ENCODE results near the gene MUL1.
A peak's percentile ranks its signal among the peaks of the same experiment; 100 is the strongest.

The MUL1 gene

GRCh38 chr1:20484519-20485462, 23.2 kb downstream of the MUL1 start:
- Histone ChIP-seq H3K36me3 (ENCODE audit: insufficient read depth, low read length) (no peaks in the 10 kb centered on the region), H3K4me3 (ENCODE audit: low read depth, low read length) (peak overlapping the region; percentile 88), H3K4me1 (ENCODE audit: control insufficient read depth, insufficient read depth, low read length, unreplicated experiment) (peaks cover 22% of the 10 kb centered on the region), H3K27ac (ENCODE audit: low read depth, low read length) (no peak overlapping the region), H2AFZ (ENCODE audit: low read length, unreplicated experiment) (no peak overlapping the region), H3K79me2 (ENCODE audit: control insufficient read depth, insufficient read depth, low read length, unreplicated experiment) (peaks cover 41% of the 10 kb centered on the region), H3K27me3 (ENCODE audit: insufficient read depth, low read length) (no peaks in the 10 kb centered on the region)

GRCh38 chr1:20483833-20484518, 24.0 kb downstream of the MUL1 start:
- Histone ChIP-seq H3K4me1 (ENCODE audit: control insufficient read depth, insufficient read depth, low read length, unreplicated experiment) (peaks cover 23% of the 10 kb centered on the region), H2AFZ (ENCODE audit: low read length, unreplicated experiment) (no peak overlapping the region), H3K27ac (ENCODE audit: low read depth, low read length) (no peak overlapping the region), H3K27me3 (ENCODE audit: insufficient read depth, low read length) (no peaks in the 10 kb centered on the region), H3K4me3 (ENCODE audit: low read depth, low read length) (peak overlapping the region; percentile 88), H3K79me2 (ENCODE audit: control insufficient read depth, insufficient read depth, low read length, unreplicated experiment) (peaks cover 41% of the 10 kb centered on the region), H3K36me3 (ENCODE audit: insufficient read depth, low read length) (no peaks in the 10 kb centered on the region)

GRCh38 chr1:20483098-20483832, 24.7 kb downstream of the MUL1 start:
- H3K36me3 ChIP-seq (ENCODE audit: insufficient read depth, low read length): no peaks in the 10 kb centered on the region
- peaks cover 41% of the 10 kb centered on the region for H3K79me2 ChIP-seq (ENCODE audit: control insufficient read depth, insufficient read depth, low read length, unreplicated experiment)
- peak overlapping the region; percentile 88 for H3K4me3 ChIP-seq (ENCODE audit: low read depth, low read length)
- no peaks in the 10 kb centered on the region for H3K27me3 ChIP-seq (ENCODE audit: insufficient read depth, low read length)
- H3K4me1 ChIP-seq (ENCODE audit: control insufficient read depth, insufficient read depth, low read length, unreplicated experiment): peaks cover 30% of the 10 kb centered on the region
- H2AFZ ChIP-seq (ENCODE audit: low read length, unreplicated experiment): no peak overlapping the region
- no peak overlapping the region for H3K27ac ChIP-seq (ENCODE audit: low read depth, low read length)

- peaks cover 30% of the 10 kb centered on the region for H3K4me1 ChIP-seq (ENCODE audit: control insufficient read depth, insufficient read depth, low read length, unreplicated experiment)
- no peak overlapping the region for H3K4me3 ChIP-seq (ENCODE audit: low read depth, low read length)
- H3K79me2 ChIP-seq (ENCODE audit: control insufficient read depth, insufficient read depth, low read length, unreplicated experiment): peaks cover 41% of the 10 kb centered on the region
- no peaks in the 10 kb centered on the region for H3K36me3 ChIP-seq (ENCODE audit: insufficient read depth, low read length)
- H3K27me3 ChIP-seq (ENCODE audit: insufficient read depth, low read length): no peaks in the 10 kb centered on the region
- no peak overlapping the region for H2AFZ ChIP-seq (ENCODE audit: low read length, unreplicated experiment)
- no peak overlapping the region for H3K27ac ChIP-seq (ENCODE audit: low read depth, low read length)
Measured at GRCh38 chr1:20481643-20482498, 26.1 kb downstream of the MUL1 start.

GRCh38 chr1:20480951-20481617, 26.9 kb downstream of the MUL1 start:
- no peaks in the 10 kb centered on the region for H3K27me3 ChIP-seq (ENCODE audit: insufficient read depth, low read length)
- no peaks in the 10 kb centered on the region for H3K36me3 ChIP-seq (ENCODE audit: insufficient read depth, low read length)
- H3K4me3 ChIP-seq (ENCODE audit: low read depth, low read length): no peak overlapping the region
- peaks cover 41% of the 10 kb centered on the region for H3K79me2 ChIP-seq (ENCODE audit: control insufficient read depth, insufficient read depth, low read length, unreplicated experiment)
- H2AFZ ChIP-seq (ENCODE audit: low read length, unreplicated experiment): no peak overlapping the region
- peaks cover 37% of the 10 kb centered on the region for H3K4me1 ChIP-seq (ENCODE audit: control insufficient read depth, insufficient read depth, low read length, unreplicated experiment)
- H3K27ac ChIP-seq (ENCODE audit: low read depth, low read length): no peak overlapping the region

GRCh38 chr1:20480243-20480944, 27.6 kb downstream of the MUL1 start:
- Histone ChIP-seq H3K4me3 (ENCODE audit: low read depth, low read length) (no peak overlapping the region), H3K4me1 (ENCODE audit: control insufficient read depth, insufficient read depth, low read length, unreplicated experiment) (peaks cover 39% of the 10 kb centered on the region)

GRCh38 chr1:20479840-20480239, 28.1 kb downstream of the MUL1 start:
- Histone ChIP-seq H3K4me3 (ENCODE audit: low read depth, low read length) (no peak overlapping the region), H3K36me3 (ENCODE audit: insufficient read depth, low read length) (no peaks in the 10 kb centered on the region), H3K27ac (ENCODE audit: low read depth, low read length) (no peak overlapping the region), H2AFZ (ENCODE audit: low read length, unreplicated experiment) (no peak overlapping the region), H3K4me1 (ENCODE audit: control insufficient read depth, insufficient read depth, low read length, unreplicated experiment) (peaks cover 42% of the 10 kb centered on the region), H3K79me2 (ENCODE audit: control insufficient read depth, insufficient read depth, low read length, unreplicated experiment) (peaks cover 31% of the 10 kb centered on the region), H3K27me3 (ENCODE audit: insufficient read depth, low read length) (no peaks in the 10 kb centered on the region)

More at GRCh38 chr1:20480243-20480944, 27.6 kb downstream of the MUL1 start:
- Histone ChIP-seq H2AFZ (ENCODE audit: low read length, unreplicated experiment) (no peak overlapping the region), H3K27ac (ENCODE audit: low read depth, low read length) (no peak overlapping the region), H3K27me3 (ENCODE audit: insufficient read depth, low read length) (no peaks in the 10 kb centered on the region), H3K79me2 (ENCODE audit: control insufficient read depth, insufficient read depth, low read length, unreplicated experiment) (peaks cover 36% of the 10 kb centered on the region), H3K36me3 (ENCODE audit: insufficient read depth, low read length) (no peaks in the 10 kb centered on the region)

GRCh38 chr1:20478057-20478635, 29.8 kb downstream of the MUL1 start:
- H3K36me3 ChIP-seq (ENCODE audit: insufficient read depth, low read length): no peaks in the 10 kb centered on the region
- no peak overlapping the region for H3K27ac ChIP-seq (ENCODE audit: low read depth, low read length)
- no peak overlapping the region for H3K4me3 ChIP-seq (ENCODE audit: low read depth, low read length)
- peaks cover 46% of the 10 kb centered on the region for H3K4me1 ChIP-seq (ENCODE audit: control insufficient read depth, insufficient read depth, low read length, unreplicated experiment)
- H3K27me3 ChIP-seq (ENCODE audit: insufficient read depth, low read length): no peaks in the 10 kb centered on the region
- H3K79me2 ChIP-seq (ENCODE audit: control insufficient read depth, insufficient read depth, low read length, unreplicated experiment): peaks cover 15% of the 10 kb centered on the region
- H2AFZ ChIP-seq (ENCODE audit: low read length, unreplicated experiment): no peak overlapping the region

All from ACC112 (cell line).